RWPE1 (cell line): Measurements from ENCODE around the gene C22orf39.
"Not testable (repeated sequence)": the region's sequence is repeated elsewhere in the genome, so short reads cannot be mapped to it uniquely, and the experiment has no call there.

Experiments used
- CTCF ChIA-PET: fragments of 350-600 bp; sonication (Branson Sonifier 250); formaldehyde crosslinking; extraction: SDS; loops from one replicate; lab custom pipeline; 2021; lab: Yijun Ruan, JAX
- POLR2A ChIA-PET: fragments of 400-600 bp; formaldehyde crosslinking; extraction: SDS; loops from one replicate; lab custom pipeline; 2020; ENCODE audit warnings: antibody characterized with exemption; ENCODE audit not compliant: low non-redundant PET; lab: Yijun Ruan, JAX
- DNase-seq: peaks from one replicate; pipeline ENCODE4 v3.0.0; 2012; ENCODE audit warnings: low spot score
- H3K27ac ChIP-seq: fragments of 450-650 bp; 2 replicates; pipeline ENCODE4 v1.5.1; 2017
- CTCF ChIP-seq: fragments of 450-650 bp; conservative IDR thresholded peaks from 2 replicates; pipeline ENCODE4 v1.5.1; 2017; ENCODE audit warnings: low read depth, mild to moderate bottlenecking

Gene C22orf39

DNA sequence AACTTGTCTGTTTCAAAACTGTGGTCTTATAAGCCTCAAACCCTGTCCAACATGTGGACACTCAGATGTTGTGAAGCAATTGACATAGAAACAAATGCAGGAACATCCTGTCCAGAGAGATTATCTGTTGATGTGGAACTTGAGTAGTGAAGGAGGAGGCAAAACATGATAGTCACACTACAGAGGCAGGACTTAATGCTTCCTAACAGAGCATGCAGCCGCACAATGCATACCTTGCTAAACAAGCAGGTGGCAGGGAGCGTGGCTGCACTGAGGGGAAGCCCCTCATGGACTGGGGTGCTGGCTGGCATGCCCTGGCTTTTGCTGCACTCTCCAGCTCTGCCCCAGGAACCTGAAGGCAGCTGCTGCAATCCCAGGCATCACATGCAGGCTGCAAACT, 5.3 kb downstream of the C22orf39 start:
- peak overlapping the region; percentile 23 for H3K27ac ChIP-seq
- CTCF ChIA-PET = no interaction called here
- POLR2A ChIA-PET = no interaction called here
- DNase-seq = no peak
- TF ChIP-seq CTCF = no peak

DNA sequence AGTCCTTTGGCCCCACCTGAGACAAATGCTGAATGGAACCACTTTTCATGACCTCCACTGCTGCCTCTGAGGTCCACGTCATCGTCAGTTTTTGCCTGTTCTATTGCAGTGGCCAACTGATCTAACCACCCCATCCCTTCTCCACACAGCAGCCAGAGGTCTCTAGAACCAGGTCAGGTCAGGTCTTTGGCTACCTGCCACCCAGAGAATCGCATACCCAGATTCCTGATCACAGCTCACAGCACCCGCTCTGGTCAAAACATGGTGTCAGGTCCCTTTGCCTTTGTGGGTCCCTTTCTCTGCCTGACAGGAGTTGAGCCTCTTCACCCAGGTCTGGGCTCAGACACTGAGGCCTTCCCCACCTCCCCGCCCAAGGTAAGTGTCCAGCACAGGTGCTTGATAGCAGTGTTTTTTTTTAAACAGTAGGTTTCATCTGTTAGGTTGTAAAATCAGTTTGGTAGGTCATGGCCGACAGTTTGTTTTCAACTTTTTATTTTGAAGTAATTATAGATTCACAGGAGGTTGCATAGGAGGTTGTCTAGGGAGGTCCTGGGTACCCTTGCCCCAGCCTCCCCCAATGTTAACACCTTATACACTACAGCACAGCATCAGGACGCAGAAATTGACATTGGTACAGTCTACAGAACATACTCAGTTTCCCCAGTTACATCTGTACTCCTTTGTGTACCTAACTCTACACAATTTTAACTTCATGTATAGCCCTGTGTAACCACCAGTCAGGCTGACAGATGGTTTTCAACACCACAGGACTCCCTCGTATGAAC, 6.9 kb downstream of the C22orf39 start:
- no peak overlapping the region for H3K27ac ChIP-seq
- ChIA-PET CTCF (no interaction called here), POLR2A (no interaction called here)
- DNase-seq = no peak
- no peak for TF ChIP-seq CTCF

DNA sequence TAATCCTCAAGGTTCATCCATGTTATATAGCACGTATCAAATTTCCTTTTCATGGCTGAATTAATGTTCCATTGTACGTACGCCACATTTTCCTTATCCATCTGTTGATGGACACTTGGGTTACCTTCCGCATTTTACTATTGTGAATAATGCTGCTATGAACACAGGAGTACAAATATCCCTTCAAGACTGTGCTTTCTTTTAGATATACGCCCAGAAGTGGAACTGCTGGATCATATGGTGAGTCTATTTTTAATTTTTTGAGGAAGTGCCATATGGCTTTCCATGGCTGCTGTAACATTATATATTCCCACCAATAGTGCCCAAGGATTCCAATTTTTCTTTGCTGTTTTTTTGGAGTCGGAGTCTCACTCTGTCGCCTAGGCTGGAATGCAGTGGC, 9.2 kb downstream of the C22orf39 start:
- ChIA-PET POLR2A (interaction anchor here (0.7 kb wide), 1 partner anchor 10 kb away, joined by 4 read pairs; no protein-coding TSS in a partner anchor), CTCF (no interaction called here)
- no peak for TF ChIP-seq CTCF
- peak overlapping the region; percentile 45; the same call in 1 of the 2 replicates for H3K27ac ChIP-seq
- DNase-seq = no peak

DNA sequence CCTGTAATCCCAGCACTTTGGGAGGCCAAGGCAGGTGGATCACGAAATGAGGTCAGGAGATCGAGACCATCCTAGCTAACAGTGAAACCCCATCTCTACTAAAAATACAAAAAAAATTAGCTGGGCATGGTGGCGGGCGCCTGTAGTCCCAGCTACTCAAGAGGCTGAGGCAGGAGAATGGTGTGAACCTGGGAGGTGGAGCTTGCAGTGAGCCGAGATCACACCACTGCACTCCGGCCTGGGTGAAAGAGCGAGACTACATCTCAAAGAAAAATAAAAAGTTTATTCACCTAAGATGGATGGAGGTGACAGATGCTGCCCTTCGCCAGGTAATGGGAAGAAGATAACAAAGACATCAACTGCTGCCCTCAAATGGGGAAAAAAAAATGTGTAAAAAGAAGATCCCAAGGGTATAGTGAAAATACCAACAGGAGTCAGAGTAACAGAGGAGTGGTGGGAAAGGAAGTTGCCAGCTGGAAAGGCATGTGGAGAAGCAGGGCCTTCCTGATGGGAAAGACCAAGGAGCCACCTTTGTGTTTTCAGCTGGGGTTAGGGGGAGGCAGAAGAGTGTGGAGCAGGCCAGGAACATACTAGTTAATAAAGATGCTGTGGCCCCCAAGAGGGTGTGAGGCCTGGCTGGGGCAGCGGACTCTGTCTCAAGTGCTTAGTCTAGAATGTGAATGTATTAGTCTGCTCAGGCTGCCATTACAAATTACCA, 10.9 kb downstream of the C22orf39 start:
- CTCF ChIA-PET, DNase-seq, POLR2A ChIA-PET: not testable (repeated sequence)
- H3K27ac ChIP-seq = peak overlapping the region; percentile 4; the same call in 1 of the 2 replicates

GRCh38 chr22:19434829-19435580, 12.5 kb downstream of the C22orf39 start:
- ChIA-PET CTCF (no interaction called here), POLR2A (no interaction called here)
- DNase-seq = no peak
- H3K27ac ChIP-seq = no peak overlapping the region
- no peak for TF ChIP-seq CTCF

- H3K27ac ChIP-seq = no peak overlapping the region
- POLR2A ChIA-PET = no interaction called here
- no peak for TF ChIP-seq CTCF
- no peak for DNase-seq
- CTCF ChIA-PET = no interaction called here
These were observed 13.1 kb downstream of the C22orf39 start for GRCh38 chr22:19434401-19434800.
